Lung (tissue), 12 donors: ENCODE measurements around the gene ATRIP. TPM values are rescaled to one million over a fixed set of nuclear protein-coding genes. Genes with fewer than 3 reads are reported as not detected.

ENCODE experiments used
- ATAC-seq: fragments of 200-7000 bp; cut with Tn5 transposase; one replicate; pipeline ENCODE4 v1.9.1; 2020; ENCODE audit warnings: moderate number of reproducible peaks; ENCODE audit not compliant: insufficient read depth, low FRiP score
- DNase-seq, 3 donors: peaks; one replicate each; pipeline ENCODE4 v3.0.0-alpha.2; 2013 to 2017
- H3K27ac ChIP-seq, 2 donors: one replicate each; pipeline ENCODE4 v1.5.1; 2013; ENCODE audit warnings: mild to moderate bottlenecking in 2 of 2, moderate library complexity in 2 of 2, control low read depth in 1 of 2, inconsistent platforms in 1 of 2, low read depth in 1 of 2, low read length in 1 of 2
- H3K27me3 ChIP-seq, 3 donors: one replicate each; pipeline ENCODE4 v1.5.1; 2013; ENCODE audit warnings: low read length in 2 of 3; ENCODE audit not compliant: control insufficient read depth in 3 of 3, insufficient read depth in 3 of 3
- H3K36me3 ChIP-seq, 4 donors: one replicate each; pipeline ENCODE4 v1.5.1; 2013; ENCODE audit warnings: low read length in 4 of 4, mild to moderate bottlenecking in 1 of 4, moderate library complexity in 1 of 4; ENCODE audit not compliant: control insufficient read depth in 4 of 4, insufficient read depth in 4 of 4
- H3K4me1 ChIP-seq, 5 donors: one replicate each; pipeline ENCODE4 v1.5.1; 2013; ENCODE audit warnings: low read length in 5 of 5, mild to moderate bottlenecking in 2 of 5, moderate library complexity in 1 of 5; ENCODE audit not compliant: control insufficient read depth in 5 of 5, insufficient read depth in 5 of 5
- H3K4me3 ChIP-seq: one replicate; pipeline ENCODE4 v1.5.1; 2013; ENCODE audit warnings: mild to moderate bottlenecking, control low read depth, moderate library complexity
- H3K9ac ChIP-seq, 2 donors: one replicate each; pipeline ENCODE4 v1.5.1; 2013; ENCODE audit warnings: low read length in 2 of 2, control low read depth in 1 of 2; ENCODE audit not compliant: insufficient read depth in 1 of 2
- H3K9me3 ChIP-seq, 4 donors: one replicate each; pipeline ENCODE4 v1.5.1; 2013; ENCODE audit warnings: low read length in 3 of 4, mild to moderate bottlenecking in 1 of 4, moderate library complexity in 1 of 4; ENCODE audit not compliant: control insufficient read depth in 4 of 4, insufficient read depth in 3 of 4
- CTCF ChIP-seq: IDR thresholded peaks from 2 replicates; pipeline ENCODE4 v1.5.1; 2012; ENCODE audit warnings: mild to moderate bottlenecking; ENCODE audit errors: control extremely low read depth, extremely low read depth
- WGBS, 2 donors: extraction: QIAGEN DNeasy Blood & Tissue Kit; methylation state at CpG; one replicate each; pipeline ENCODE4 v1.1.7; 2013; 5-methylcytosine and 5-hydroxymethylcytosine counted together
- polyA plus RNA-seq, 2 donors: library from polyadenylated mRNA; stranded (reverse); fragments of 200-250 nt; gene quantifications; one replicate each; pipeline ENCODE4 v1.2.1, GENCODE V29; 2013
- total RNA-seq, 2 donors: library from RNA; depleted of rRNA in 1 of 2; stranded (reverse); fragments of >200 nt in 1 of 2; gene quantifications; one replicate each; pipeline ENCODE4 v1.2.1, GENCODE V29; 2014 to 2021
- donor health status: control.
- donor health status: control.
- donor health status: Bipolar disorder and iron deficiency.
- donor health status: healthy.
- donor health status: DM: yes; HTN: yes; CAD: no.

Gene ATRIP
- total and polyA plus RNA-seq, 4 donors: 4.8 to 7.6 (median 6.3) TPM

GRCh38 chr3:48402907-48403306 is 43.6 kb upstream of the ATRIP start:
- DNase-seq (no peak), ATAC-seq (no peak)
- no peaks in the 10 kb centered on the region for H3K4me1 ChIP-seq
- H3K27me3 ChIP-seq: no peaks in the 10 kb centered on the region
- no peak for TF ChIP-seq CTCF
- H3K9ac ChIP-seq: no peak overlapping the region
- 66 to 81% methylated on average over 3 of the region's 3 CpGs for WGBS, 2 donors
- H3K27ac ChIP-seq: peak overlapping the region; percentile 34 to 42
- H3K4me3 ChIP-seq: no peak overlapping the region
- peaks cover 0 to 30% (median 18%) of the 10 kb centered on the region in 4 donors for H3K36me3 ChIP-seq
- no peaks in the 10 kb centered on the region for H3K9me3 ChIP-seq

GRCh38 chr3:48403533-48404439 is 42.8 kb upstream of the ATRIP start:
- H3K4me3 ChIP-seq: no peak overlapping the region
- no peak overlapping the region for H3K27ac ChIP-seq
- no peak overlapping the region for H3K9ac ChIP-seq
- H3K27me3 ChIP-seq: no peaks in the 10 kb centered on the region
- WGBS, 2 donors: 88 to 89% methylated on average over 15 of the region's 15 CpGs
- DNase-seq (no peak), ATAC-seq (no peak)
- peaks cover 0 to 30% (median 22%) of the 10 kb centered on the region in 4 donors for H3K36me3 ChIP-seq
- H3K9me3 ChIP-seq: no peaks in the 10 kb centered on the region
- no peaks in the 10 kb centered on the region for H3K4me1 ChIP-seq
- TF ChIP-seq CTCF: no peak

- no peaks in the 10 kb centered on the region for H3K27me3 ChIP-seq
- DNase-seq: no peak
- peaks cover 6 to 37% (median 25%) of the 10 kb centered on the region in 4 donors for H3K36me3 ChIP-seq
- H3K9ac ChIP-seq: no peak overlapping the region
- no peak overlapping the region for H3K4me3 ChIP-seq
- no peak for ATAC-seq
- H3K27ac ChIP-seq: no peak overlapping the region
- H3K9me3 ChIP-seq: no peaks in the 10 kb centered on the region
- TF ChIP-seq CTCF: no peak
- H3K4me1 ChIP-seq: no peaks in the 10 kb centered on the region
- WGBS, 2 donors: 60 to 79% methylated on average over 21 of the region's 21 CpGs
These were observed 41.8 kb upstream of the ATRIP start for GRCh38 chr3:48404440-48405342.
